D721Med (cell line): ENCODE data around the gene TMEM45B.
"Not testable (repeated sequence)": the region's sequence is repeated elsewhere in the genome, so short reads cannot be mapped to it uniquely, and the experiment has no call there.

Experiments used
- DNase-seq: peaks from one replicate; pipeline ENCODE4 v3.0.0; 2011; ENCODE audit warnings: low spot score; ENCODE audit not compliant: insufficient read length
- FAIRE-seq: peaks from 2 replicates; lab custom pipeline; 2011; peaks lifted over from hg19 to GRCh38; lab: Jason Lieb, UNC
- CTCF ChIP-seq: IDR thresholded peaks from 2 replicates; pipeline ENCODE4 v1.5.1; 2012; ENCODE audit warnings: mild to moderate bottlenecking, control low read depth; ENCODE audit not compliant: insufficient read depth; ENCODE audit errors: missing control alignments

The TMEM45B gene

GRCh38 chr11:129828301-129828836 is 12.7 kb downstream of the TMEM45B start:
- no peak for FAIRE-seq
- DNase-seq, result no peak

GRCh38 chr11:129829497-129829896 is 13.8 kb downstream of the TMEM45B start:
- not testable (repeated sequence) for DNase-seq, FAIRE-seq

More at GRCh38 chr11:129828301-129828836, 12.7 kb downstream of the TMEM45B start:
- no peak for TF ChIP-seq CTCF

- not testable (repeated sequence) for FAIRE-seq, DNase-seq
Observed at GRCh38 chr11:129831227-129831626, 15.6 kb downstream of the TMEM45B start.

GRCh38 chr11:129833260-129833659 is 17.6 kb downstream of the TMEM45B start:
- not testable (repeated sequence) for DNase-seq, FAIRE-seq

GRCh38 chr11:129836423-129836891 is 20.8 kb downstream of the TMEM45B start:
- DNase-seq, FAIRE-seq: not testable (repeated sequence)

- no peak for DNase-seq
- FAIRE-seq, result no peak
- no peak for TF ChIP-seq CTCF
Observed at GRCh38 chr11:129836979-129837378, 21.3 kb downstream of the TMEM45B start.

GRCh38 chr11:129840236-129840635 is 24.6 kb downstream of the TMEM45B start:
- no peak for DNase-seq
- no peak for FAIRE-seq
- TF ChIP-seq CTCF, result no peak

GRCh38 chr11:129842138-129842537 is 26.5 kb downstream of the TMEM45B start:
- FAIRE-seq (no peak), DNase-seq (no peak)
- TF ChIP-seq CTCF, result no peak

- DNase-seq (no peak), FAIRE-seq (no peak)
- TF ChIP-seq CTCF, result no peak
Observed at GRCh38 chr11:129846508-129847335, 31.1 kb downstream of the TMEM45B start.

GRCh38 chr11:129847361-129847760 is 31.7 kb downstream of the TMEM45B start:
- not testable (repeated sequence) for FAIRE-seq, DNase-seq
